ENCODE measurements around the gene CEP68.

The CEP68 gene

DNA sequence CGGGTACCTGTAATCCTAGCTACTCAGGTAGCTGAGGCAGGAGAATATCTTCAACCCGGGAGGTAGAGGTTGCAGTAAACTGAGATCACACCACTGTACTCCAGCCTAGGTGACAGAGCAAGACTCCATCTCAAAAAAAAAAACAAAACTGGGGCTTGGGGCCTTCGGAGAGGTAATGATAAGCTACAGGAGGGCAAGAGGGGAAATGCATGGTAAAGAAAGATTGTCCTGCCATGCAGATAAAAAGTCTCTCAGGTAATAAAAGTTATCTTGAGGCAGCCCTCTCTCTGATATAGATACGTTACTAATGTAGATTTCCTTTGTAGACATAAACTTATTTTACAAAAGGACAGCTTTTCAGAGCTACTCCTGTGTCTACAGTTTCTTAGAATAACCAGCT, 77.4 kb downstream of the CEP68 start:
- DNase-seq = no peak

DNA sequence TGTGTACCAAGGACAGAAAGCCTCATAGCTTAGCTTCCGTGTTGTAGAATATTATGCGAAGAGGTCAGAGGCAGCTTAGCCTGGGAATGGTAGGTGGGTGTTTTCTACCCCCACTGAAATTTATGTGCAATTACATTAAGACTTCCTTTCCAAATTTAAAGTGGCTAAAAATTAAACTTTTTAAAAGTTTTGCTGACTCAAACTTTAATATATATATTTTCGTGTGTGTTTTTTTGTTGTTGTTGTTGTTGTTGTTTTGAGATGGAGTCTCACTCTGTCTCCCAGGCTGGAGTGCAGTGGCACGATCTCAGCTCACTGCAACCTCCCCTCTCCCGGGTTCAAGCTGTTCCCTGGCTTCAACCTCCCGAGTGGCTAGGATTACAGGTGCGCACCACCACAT, 77.9 kb downstream of the CEP68 start:
- no peak for DNase-seq

DNA sequence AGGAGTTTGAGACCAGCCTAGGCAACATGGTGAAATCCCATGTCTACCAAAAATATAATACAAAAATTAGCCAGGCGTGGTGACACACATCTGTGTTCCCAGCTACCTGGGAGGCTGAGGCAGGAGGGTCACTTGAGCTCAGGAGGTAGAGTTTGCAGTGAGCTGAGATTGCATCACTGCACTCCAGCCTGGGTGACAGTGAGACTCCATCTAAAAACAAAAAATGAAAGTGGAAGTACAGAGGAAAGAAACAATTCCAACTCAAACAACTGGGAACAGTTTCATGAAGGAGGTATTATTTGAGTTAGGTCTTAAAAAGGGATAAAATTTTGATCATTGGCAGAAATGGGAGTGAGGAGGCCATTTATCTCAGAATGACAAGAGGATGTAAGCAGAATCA, 80.0 kb downstream of the CEP68 start:
- DNase-seq = no peak

Data from NCI-H510A (cell line).